GM12872 (cell line): ENCODE results near the gene PTK6.

Experiments used
- TF ChIP-seq, protein P1 (sequence below): IDR thresholded peaks from 3 replicates; pipeline ENCODE4 v1.5.1; 2011; ENCODE audit warnings: low read depth, mild to moderate bottlenecking, low read length, moderate library complexity; ENCODE audit not compliant: insufficient read depth

The PTK6 gene

DNA sequence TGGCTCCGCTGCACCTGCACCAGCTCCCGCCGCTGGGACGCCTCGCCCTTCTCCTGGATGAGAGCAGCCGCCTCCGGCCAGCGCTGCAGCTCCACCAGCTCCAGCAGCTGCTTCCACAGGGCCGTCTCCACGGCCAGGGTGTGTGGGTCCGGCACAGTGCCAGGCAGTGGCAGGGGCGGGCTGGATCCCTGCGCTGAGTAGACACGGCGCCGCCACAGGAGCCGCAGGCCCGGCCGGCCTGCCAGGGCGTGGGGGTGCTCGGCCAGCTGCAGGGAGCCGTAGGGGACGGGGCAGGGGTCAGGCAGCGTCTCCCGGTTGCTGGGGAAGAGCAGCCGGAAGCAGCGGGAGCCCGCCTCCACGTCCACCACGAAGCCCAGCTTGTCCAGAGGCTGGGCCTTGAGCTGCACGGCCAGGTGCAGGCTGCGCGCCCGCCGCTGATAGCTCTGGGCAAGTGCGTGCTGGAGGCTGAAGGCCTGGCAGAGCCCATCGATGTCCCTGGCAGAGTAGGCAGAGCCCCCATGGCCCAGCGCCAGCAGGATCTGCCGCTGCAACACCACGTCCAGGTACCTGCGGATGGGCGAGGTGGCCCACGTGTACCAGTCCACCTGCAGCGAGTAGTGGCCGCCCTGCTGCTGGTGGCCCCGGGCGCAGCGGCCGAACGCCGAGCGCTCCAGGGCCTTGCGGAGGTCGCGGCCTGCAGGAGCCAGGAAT is 26.2 kb upstream of the PTK6 start:
- TF ChIP-seq, protein P1, sequence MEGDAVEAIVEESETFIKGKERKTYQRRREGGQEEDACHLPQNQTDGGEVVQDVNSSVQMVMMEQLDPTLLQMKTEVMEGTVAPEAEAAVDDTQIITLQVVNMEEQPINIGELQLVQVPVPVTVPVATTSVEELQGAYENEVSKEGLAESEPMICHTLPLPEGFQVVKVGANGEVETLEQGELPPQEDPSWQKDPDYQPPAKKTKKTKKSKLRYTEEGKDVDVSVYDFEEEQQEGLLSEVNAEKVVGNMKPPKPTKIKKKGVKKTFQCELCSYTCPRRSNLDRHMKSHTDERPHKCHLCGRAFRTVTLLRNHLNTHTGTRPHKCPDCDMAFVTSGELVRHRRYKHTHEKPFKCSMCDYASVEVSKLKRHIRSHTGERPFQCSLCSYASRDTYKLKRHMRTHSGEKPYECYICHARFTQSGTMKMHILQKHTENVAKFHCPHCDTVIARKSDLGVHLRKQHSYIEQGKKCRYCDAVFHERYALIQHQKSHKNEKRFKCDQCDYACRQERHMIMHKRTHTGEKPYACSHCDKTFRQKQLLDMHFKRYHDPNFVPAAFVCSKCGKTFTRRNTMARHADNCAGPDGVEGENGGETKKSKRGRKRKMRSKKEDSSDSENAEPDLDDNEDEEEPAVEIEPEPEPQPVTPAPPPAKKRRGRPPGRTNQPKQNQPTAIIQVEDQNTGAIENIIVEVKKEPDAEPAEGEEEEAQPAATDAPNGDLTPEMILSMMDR, result no peak

DNA sequence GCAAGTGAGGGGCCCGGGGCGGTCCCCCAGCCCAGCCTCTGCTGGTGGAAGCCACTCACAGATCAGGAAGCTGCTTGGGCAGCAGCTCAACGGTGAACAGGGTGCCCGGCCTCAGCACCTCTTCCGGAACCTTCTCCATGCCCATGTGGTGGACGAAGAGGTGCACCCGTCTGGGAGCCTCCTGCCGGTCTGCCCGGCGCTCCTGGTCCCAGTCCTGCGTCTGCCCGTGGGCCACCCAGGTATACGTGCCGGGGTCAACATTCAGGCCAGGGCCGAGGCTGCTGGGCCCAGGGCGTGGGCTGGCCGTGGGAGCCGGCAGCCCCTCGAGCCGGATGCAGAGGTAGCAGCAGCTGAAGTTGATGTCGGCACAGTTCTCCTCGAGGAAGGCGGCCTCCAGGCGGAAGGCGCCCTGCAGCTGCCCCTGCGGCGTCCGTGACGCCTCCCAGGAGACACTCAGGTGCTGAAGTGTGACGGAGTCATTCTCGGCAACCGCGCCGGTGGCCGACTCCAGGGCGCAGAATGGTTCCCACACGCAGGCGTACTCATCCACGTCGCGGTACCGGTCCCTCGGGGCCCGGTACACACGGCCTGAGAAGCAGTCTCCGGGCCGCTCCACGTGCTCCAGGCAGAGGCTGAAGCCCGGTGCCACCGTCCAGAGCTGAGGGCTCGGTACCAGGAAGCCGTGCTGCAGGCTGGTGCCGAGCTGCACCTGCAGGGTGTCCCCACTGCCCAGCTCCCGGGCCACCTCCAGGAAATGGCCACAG is 25.5 kb upstream of the PTK6 start:
- TF ChIP-seq, protein P1, result no peak

DNA sequence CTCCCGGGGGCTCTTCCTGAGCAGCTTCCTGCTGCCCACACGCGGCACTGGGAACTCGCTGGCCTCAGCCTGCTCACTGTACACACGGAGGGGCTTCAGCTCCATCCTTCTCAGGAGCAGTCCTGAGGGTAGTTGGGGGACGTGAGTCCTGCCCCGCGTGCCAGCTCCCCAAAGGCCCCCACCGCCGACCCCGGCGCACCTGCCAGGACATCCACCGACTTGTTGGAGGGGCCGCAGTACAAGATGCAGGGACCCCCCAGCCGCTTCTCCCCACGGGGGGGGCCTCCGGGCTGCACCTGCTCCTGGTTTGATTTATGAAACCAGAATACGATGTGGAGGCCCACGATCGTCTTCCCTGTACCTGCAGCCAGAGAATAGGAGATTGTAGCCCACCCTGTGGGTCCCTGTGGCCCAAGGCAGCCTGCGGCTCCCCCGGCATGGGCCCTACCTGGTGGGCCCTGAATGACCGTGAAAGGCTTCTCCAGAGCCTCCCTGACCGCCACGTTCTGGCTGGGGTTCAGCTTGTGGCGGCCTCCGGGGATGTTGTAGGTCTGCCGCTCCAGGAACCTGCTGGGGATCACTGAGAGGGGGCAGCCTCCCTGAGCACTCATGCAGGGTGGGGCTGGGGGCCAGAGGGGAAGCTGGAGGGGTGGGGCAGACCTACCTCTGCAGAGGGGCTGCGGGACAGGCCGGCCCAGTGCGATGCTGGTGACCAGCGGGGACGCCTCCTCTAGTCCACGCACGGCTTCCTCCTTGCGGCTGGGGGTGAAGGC is 24.6 kb upstream of the PTK6 start:
- TF ChIP-seq, protein P1, result no peak

DNA sequence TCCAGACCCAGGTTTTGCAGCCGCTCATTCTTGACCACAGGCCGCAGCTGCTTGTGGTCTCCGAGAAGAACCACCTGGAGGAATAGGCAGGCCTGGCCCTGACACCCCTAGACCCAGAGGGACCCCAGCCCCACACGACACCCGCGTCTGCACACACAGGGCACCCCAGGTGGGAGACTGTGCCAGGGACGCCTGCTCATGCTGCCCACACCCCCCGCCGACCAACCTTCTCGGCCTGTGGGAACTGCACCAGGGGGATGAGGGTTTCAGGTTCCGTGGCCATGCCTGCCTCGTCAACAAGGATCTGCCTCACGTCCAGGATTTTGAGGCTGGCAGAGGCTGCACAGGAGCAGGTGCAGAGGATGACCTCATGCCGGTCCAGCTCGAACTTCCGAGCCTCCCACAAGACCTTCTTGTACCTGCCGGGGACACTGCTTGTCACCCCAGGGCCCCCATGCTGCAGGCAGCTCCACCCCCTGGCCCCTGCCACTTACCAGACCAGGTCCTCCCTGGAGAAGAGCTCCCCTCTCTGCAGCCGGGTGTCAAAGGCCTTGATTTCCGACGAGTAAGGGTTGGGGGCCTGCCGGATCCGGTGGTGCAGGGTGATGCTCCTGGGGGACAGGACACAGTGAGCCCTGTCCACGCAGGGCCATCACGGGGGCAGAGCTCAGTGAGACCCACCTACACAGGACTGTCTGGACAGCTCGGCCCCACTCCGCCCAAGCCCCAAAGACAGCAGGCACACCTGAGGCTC is 23.9 kb upstream of the PTK6 start:
- TF ChIP-seq, protein P1, result no peak

DNA sequence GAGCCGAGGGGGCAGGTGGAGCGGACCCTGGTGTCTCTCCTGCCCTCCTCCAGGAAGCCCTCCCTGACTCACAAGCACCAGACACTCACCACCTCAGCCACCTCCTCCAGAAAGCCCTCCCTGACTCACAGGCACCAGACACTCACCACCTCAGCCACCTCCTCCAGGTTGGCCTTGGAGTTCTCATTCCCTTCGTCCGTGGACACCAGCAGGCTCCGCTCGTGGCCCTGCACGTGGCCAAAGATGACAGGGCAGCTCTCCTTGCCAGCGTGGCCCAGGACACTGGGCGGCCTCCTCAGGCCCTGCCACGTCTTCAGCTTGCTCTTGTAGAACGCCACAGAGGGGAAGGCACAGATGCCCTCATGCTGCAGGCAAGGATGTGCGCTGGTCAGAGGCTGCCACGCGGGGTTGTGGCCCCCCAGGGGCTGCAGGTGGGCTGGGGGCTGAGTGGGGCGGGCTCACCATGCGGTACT is 23.2 kb upstream of the PTK6 start:
- TF ChIP-seq, protein P1, result no peak

DNA sequence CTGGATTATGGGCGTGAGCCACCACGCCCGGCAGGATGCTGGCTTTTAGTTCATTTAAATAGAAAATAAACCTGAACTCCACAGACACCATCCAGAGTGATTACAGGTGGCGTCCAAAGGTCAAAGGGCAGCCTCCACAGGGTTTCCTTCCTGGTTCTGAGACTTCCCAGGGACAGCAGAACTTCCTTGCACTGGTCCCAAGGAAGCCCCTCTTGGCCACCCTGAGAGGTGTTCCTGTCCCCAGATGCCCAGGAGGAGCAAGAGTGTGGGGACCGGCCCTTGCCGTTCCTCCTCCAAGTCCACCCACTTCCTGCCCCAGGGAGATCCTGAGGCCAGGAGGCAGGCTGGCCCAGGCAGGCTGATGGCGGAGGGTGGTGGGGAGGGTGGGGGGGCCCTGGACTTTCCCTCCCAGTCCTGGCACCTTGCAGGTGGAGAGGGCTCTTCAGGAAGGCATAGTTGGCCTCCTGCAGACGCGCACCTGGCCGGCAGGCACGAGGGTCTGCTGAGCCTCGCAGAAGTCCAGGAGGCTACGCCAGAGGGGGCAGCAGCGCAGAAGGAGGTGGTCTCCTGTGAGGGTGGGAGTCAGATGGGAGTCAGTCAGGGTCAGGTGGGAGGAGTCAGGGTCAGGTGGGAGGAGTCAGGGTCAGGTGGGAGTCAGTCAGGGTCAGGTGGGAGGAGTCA is 21.8 kb upstream of the PTK6 start:
- TF ChIP-seq, protein P1, result no peak
